ENCODE measurements around the gene SLCO4A1.

SLCO4A1 gene

DNA sequence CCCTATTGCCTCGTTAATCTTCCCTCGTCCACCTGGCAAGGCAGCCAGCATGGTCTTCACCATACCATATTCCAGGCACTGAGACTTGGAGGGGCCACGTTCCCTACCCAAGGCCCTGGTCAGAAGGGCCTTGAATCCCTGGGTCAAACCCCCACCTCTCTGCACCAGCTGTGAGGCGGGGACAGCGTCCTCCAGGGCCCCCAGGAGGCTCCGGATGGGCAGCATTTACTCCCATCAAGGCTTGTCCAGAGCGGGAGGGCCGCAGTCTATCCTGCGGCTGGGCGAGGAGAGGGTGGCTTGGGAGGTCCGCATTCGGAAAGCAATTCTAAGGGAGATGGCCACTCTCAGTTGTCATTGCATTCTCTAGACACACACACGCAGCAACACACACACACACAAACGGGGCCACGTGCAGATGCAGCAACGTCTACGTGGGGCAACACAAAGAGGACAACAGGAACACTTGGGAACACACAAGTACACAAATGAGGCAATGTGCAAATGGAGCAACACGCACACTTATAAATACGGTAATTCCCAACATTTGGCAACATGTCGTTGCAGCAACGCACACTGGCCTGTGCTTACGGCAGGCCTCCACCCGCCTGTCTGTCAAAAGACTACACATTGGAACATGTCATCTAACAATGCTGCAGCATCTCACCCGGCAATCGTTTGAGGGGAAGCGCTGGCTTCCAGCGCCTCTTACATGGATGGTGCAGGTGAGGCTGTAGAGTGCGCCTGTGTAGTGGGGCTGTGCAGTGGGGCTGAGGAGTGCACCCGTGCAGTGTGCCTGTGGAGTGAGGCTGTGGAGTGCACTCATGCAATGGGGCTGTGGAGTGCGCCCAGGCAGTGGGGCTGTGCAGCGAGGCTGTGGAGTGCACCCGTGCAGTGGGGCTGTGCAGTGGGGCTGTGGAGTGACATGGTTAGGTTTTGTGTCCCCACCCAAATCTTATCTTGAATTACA lies 53.4 kb downstream of the SLCO4A1 start:
- H3K27ac ChIP-seq, result no peak overlapping the region
- TF ChIP-seq, protein P1, sequence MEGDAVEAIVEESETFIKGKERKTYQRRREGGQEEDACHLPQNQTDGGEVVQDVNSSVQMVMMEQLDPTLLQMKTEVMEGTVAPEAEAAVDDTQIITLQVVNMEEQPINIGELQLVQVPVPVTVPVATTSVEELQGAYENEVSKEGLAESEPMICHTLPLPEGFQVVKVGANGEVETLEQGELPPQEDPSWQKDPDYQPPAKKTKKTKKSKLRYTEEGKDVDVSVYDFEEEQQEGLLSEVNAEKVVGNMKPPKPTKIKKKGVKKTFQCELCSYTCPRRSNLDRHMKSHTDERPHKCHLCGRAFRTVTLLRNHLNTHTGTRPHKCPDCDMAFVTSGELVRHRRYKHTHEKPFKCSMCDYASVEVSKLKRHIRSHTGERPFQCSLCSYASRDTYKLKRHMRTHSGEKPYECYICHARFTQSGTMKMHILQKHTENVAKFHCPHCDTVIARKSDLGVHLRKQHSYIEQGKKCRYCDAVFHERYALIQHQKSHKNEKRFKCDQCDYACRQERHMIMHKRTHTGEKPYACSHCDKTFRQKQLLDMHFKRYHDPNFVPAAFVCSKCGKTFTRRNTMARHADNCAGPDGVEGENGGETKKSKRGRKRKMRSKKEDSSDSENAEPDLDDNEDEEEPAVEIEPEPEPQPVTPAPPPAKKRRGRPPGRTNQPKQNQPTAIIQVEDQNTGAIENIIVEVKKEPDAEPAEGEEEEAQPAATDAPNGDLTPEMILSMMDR (IDR thresholded peaks at IDR 0.05), result no peak
- TF ChIP-seq ZFX (IDR thresholded peaks at IDR 0.05; ENCODE audit: borderline replicate concordance), result no peak

DNA sequence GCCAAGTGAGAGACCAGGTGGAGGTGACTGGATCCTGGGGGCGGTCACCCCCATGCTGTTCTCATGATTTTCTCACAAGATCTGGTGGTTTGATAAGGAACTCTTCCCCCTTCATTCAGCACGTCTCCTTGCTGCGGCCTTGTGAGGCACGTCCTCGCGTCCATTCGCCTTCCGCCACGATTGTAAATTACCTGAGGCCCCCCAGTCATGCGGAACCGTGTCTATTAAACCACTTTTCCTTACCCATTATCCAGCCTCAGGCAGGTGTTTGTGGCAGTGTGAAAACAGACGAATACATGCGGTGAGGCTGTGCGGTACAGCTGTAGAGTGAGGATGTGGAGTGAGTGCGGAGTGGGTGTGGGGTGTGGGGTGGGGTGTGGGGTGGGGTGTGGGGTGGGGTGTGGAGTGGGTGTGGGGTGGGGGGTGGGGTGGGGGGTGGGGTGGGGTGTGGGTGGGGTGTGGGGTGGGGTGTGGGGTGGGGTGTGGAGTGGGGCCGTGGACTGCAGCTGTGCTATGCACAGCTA lies 54.2 kb downstream of the SLCO4A1 start:
- no peak for TF ChIP-seq ZFX (IDR thresholded peaks at IDR 0.05; ENCODE audit: borderline replicate concordance)
- TF ChIP-seq, protein P1 (IDR thresholded peaks at IDR 0.05), result no peak
- no peak overlapping the region for H3K27ac ChIP-seq

DNA sequence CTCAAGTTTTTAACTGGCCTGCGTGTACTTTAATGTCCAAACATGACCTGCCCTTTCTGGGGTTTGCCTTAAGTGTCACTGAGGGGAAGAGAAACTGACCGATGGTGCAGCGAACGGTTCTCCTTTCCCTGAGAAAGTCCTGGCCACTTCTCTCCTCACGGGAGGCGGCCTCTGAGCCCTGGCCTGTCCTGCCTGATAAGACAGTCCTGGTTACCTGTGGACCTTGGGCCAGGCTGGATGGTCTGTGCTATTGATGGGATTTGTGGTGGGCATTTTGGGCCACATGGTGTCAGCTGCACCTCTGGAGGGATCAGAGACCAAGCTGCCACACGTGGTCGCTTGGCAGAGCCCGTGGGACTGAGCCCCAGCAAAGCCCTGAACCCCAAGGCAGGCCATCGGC lies 54.7 kb downstream of the SLCO4A1 start:
- TF ChIP-seq, protein P1 (IDR thresholded peaks at IDR 0.05), result no peak
- no peak for TF ChIP-seq ZFX (IDR thresholded peaks at IDR 0.05; ENCODE audit: borderline replicate concordance)
- no peak overlapping the region for H3K27ac ChIP-seq

DNA sequence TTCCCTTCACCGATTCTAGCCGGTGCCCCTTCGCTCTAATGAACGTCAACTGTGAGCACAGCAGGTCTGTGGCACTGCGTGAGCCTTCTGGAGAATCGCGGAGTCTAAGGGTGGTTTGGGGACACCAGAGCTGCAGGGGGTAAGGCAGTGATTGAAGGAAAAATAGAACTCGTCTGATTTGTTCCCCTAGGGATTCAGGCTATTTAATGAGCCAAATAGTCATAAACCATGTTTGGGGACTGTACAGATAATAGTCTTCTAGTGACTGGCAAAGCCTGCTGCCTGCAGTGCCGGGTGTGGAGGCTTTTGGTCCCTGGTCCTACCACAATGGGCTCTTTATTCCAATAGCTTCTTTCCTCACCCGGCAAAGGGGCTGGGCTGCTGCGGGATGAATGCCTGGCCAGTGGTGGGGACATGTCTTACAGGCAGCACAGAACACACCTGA lies 55.2 kb downstream of the SLCO4A1 start:
- H3K27ac ChIP-seq, result no peak overlapping the region
- TF ChIP-seq ZFX (IDR thresholded peaks at IDR 0.05; ENCODE audit: borderline replicate concordance), result no peak
- TF ChIP-seq, protein P1 (IDR thresholded peaks at IDR 0.05), result no peak

DNA sequence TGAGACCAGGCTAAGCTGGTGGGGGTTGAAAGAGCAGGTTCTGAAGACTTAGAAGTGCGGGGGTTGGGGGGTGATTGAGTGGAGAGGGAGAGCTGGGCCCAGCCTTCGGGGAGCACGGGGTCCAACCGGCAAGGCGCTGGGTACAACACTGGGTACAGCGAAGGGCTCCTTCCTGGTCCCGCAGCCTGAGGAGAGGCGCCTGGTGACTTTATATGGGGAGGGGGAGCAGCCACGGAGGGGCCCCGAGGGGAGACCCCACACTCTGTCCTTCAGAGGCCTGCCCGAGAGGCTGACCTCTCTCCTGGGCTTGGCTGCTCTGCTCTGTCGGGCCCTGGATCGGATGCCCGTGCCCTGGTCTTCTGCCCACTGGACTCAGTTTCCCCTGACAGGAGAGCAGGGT lies 55.9 kb downstream of the SLCO4A1 start:
- no peak overlapping the region for H3K27ac ChIP-seq
- TF ChIP-seq, protein P1 (IDR thresholded peaks at IDR 0.05), result no peak
- no peak for TF ChIP-seq ZFX (IDR thresholded peaks at IDR 0.05; ENCODE audit: borderline replicate concordance)

DNA sequence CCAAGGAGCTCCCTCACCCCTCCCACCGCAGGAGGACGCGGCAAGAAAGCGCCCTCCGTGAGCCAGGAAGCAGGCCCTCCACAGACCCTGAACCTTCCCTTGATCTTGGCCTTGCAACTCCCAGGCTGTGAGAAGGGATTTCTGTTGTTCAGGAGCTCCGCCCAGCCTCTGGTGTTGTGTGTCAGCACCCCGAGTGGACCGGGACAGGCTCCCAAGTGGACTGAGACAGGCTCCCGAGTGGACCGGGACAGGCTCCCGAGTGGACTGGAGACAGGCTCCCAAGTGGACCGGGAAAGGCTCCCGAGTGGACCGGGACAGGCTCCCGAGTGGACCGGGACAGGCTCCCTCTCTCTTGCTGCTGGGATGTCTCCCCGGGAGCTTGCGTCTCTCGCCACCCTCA lies 57.0 kb downstream of the SLCO4A1 start:
- no peak for TF ChIP-seq ZFX (IDR thresholded peaks at IDR 0.05; ENCODE audit: borderline replicate concordance)
- TF ChIP-seq, protein P1 (IDR thresholded peaks at IDR 0.05), result no peak
- no peak overlapping the region for H3K27ac ChIP-seq

DNA sequence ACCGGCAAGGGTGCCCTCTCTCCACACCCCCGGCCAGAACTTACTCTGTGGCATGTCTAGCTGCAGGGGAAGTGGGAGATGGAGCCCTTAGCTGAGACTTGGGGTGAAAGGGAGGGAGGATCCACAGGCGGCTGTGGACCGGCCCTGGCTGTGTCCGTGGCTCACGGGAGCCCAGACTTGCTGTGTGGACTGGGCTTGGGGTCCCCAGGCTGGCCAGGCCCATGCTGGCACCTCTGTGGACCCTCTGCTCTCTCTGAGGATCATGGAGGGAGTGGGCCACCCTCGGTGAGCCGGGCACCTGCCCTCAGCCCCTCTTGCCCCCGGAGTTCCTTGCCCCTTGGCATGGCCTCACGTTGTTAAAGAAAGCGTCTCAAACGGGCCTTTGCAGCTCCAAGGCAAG lies 57.4 kb downstream of the SLCO4A1 start:
- TF ChIP-seq, protein P1 (IDR thresholded peaks at IDR 0.05), result no peak
- TF ChIP-seq ZFX (IDR thresholded peaks at IDR 0.05; ENCODE audit: borderline replicate concordance), result no peak
- H3K27ac ChIP-seq, result no peak overlapping the region
